Stimulated activated CD8-positive, alpha-beta memory T cell treated with anti-CD3 and anti-CD28 coated beads, Interleukin-7, amount 100 ng/mL, for 4 hours (primary cell): ENCODE data around the gene ATG101.
"Not testable (repeated sequence)": the region's sequence is repeated elsewhere in the genome, so short reads cannot be mapped to it uniquely, and the experiment has no call there.

Experiments
- DNase-seq, 2 donors: peaks; one replicate each; pipeline ENCODE4 v3.0.0-alpha.2; 2020; ENCODE audit warnings: low read depth in 2 of 2

The ATG101 gene

GRCh38 chr12:52097045-52097666 is 27.4 kb downstream of the ATG101 start:
- DNase-seq = no peak

- not testable (repeated sequence) for DNase-seq
Measured at GRCh38 chr12:52104431-52105089, 34.8 kb downstream of the ATG101 start.

DNA sequence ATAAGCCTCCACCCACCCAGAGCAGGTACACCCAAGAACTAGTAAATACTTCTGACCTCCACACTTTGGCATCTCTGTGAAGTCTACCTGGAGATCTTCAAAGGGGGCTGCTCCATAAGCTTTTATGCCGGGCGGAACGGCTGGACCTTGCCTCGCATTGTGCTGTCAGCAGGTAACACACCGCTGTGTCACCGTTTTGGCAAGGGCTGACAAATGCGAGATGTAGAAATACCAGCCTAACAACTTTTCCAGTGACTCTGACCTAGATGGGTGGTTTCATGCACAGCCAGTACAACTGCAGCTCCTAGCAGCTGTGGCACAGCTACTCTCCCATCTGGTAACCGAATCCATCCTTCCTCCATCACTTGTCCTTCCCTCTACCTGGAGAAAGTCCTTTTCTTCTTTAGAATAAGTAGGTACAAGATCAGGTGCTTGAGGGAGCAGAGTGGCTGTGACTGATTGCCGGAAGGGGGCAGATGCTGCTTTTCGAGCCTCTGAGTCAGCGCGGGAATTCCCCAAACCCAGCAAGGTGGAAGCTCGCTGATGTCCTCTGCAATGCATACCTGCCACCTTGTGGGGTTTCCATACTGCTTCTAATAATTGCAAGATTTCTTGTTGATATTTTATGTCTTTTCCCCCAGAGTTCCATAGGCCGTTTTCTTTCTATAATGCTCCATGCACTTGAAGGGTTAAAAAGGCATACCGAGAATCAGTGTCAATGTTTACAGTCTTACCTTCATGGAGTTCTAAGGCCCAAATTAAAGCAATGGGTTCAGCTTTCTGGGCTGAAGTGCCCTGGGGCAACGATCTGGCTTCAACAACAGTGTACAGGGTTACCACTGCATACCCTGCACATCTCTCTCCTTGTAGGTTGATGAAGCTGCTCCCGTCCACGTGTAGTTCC is 46.7 kb downstream of the ATG101 start:
- DNase-seq = peak; percentile 46 to 52

DNA sequence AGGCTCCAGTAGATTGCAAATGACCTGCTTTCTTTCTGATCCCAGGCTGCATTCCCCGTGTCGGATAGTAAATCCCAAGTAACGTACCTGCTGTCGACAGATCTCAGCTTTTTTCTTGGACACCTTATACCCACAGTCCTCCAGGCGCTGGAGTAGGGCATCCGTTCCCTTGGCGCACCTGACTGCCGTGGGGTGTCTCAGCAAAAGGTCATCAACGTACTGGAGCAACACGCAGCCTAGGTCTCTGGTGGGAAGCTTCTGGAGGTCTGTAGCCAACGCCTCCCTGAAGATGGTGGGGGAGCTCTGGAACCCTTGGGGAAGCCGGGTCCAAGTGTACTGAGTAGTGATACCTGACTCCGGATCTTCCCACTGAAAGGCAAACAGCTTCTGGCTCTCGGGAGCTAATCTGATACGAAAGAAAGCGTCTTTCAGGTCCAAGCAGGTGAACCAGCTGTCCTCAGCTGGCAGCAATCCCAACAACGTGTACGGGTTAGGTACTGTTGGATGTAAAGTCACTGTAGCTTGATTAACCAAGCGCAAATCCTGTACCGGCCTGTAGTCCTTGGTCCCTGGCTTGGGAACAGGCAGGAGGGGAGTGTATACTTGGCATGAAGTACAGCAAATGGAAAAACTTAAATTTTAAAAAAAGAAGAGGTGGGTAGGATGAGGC is 48.2 kb downstream of the ATG101 start:
- DNase-seq = not testable (repeated sequence)

GRCh38 chr12:52119398-52120254 is 49.8 kb downstream of the ATG101 start:
- DNase-seq = no peak

GRCh38 chr12:52120951-52121823 is 51.4 kb downstream of the ATG101 start:
- DNase-seq = no peak

DNA sequence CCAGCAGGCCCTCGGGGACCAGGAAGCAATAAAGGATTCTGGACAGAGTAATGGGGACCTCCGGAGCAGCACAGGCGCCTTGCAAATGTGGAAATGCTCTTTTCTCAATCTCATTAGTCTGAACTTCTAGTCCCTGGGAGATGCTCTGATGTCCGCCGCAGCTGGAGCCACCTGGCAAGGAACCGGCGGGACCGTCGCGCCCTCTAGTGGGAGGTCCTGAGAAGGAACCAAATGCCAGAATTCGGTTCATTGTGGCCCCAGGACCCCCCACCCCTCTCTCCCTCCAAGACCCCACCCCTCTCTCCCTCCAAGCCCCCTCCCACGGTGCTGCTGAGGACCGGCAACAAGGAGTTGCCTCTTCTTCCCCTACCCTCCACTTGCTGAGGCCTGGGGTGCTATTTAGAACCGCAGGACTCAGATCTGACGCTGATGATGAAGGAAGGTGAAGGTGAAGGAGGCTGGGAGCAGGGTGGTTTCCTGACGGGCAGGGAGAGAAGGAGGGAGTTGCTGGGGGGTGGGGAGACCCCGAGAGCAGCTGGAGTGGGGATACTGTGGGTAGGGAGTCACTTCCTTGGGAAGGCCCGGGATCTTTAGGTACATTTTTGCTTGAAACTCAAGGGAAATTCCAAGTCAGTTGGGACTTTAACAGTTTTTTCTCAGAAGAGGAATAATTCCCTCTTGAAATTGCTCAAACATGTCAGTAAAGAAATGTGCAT is 52.2 kb downstream of the ATG101 start:
- DNase-seq = peak; percentile 31 to 39

DNA sequence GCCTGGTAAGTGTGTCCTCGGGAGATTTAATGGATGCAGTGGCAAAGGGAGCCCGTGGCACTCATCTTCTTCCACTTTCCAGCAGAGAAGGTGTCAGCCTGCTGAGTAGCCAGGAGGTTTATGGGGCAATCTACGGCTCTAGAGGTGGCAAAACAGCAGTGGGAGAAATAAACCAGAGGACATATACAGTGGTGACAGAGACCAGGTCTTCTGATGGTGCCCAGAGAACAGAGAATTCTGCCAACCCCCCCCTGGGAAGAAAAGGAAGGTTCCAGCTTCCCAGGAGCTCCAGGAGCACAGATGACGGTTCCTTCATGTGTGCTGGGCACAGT is 52.7 kb downstream of the ATG101 start:
- no peak for DNase-seq

DNA sequence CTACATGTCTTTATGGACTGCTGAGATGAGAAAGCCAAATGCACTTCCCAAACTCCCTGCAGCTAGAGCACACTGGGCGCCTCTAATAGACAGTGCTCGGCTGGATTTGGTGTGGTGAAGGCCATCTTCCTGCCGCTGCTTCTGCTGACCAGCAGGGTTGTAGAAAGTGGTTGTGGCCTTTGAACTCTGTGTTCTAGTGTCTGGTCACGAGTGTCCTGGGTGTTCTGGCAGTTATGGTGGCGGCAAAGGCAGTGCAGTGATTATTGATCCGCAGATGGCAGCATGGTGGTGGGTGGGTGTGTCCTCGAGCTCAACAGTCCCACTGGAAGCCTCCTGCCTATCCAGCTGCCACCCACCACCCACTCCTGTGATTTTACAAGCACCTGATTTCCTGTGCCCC is 53.1 kb downstream of the ATG101 start:
- no peak for DNase-seq

GRCh38 chr12:52123487-52124186 is 53.9 kb downstream of the ATG101 start:
- DNase-seq = no peak

DNA sequence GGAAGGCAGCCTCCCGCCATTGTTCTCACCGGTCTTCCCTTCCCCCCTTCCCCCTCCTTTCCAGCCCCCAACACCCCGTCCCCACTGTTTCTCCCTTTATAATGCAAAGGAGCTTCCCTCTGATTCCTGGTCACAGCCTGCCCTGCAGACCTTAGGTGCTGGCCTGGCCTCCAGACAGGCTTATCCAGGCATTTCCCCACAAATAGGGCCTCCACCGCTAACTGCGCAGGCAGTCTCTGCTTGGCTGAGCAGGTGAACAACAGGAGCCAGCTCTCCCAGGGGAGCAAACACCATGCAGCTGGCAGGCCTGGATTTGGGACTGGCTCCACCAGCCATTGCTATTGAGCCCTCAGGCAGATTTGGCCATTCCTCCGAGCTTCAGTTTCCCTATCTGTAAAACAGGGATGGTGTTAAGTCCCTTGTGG is 55.7 kb downstream of the ATG101 start:
- DNase-seq = no peak

GRCh38 chr12:52126050-52126604 is 56.3 kb downstream of the ATG101 start:
- DNase-seq = no peak
